NCI-H146 treated with DMSO at 0.1 percent for 48 hours (cell line): ENCODE results near the gene ZBTB1.
"Not testable (repeated sequence)": the region's sequence is repeated elsewhere in the genome, so short reads cannot be mapped to it uniquely, and the experiment has no call there.

Experiments used
- DNase-seq: peaks from one replicate; lab custom pipeline; 2025; ENCODE audit not compliant: unreplicated experiment; lab: John Stamatoyannopoulos, UW

The ZBTB1 gene

GRCh38 chr14:64522591-64523355 lies 18.2 kb downstream of the ZBTB1 start:
- no peak for DNase-seq

GRCh38 chr14:64525354-64525753 lies 20.8 kb downstream of the ZBTB1 start:
- no peak for DNase-seq

GRCh38 chr14:64531567-64531966 lies 27.0 kb downstream of the ZBTB1 start:
- no peak for DNase-seq

- DNase-seq: no peak
Observed at GRCh38 chr14:64536488-64537245, 32.1 kb downstream of the ZBTB1 start.

GRCh38 chr14:64540208-64541202 lies 35.9 kb downstream of the ZBTB1 start, which contains the start of gene HSPA2:
Gene HSPA2 (plus strand): TSS chr14:64540741. CDS start chr14:64540850, 109 bp downstream.
- no peak for DNase-seq

GRCh38 chr14:64541261-64541971 lies 36.8 kb downstream of the ZBTB1 start:
- DNase-seq: no peak

GRCh38 chr14:64541972-64542835 lies 37.6 kb downstream of the ZBTB1 start:
- DNase-seq: no peak

- no peak for DNase-seq
Observed at GRCh38 chr14:64542836-64543201, 38.2 kb downstream of the ZBTB1 start.

- no peak for DNase-seq
Observed at GRCh38 chr14:64544607-64545312, 40.2 kb downstream of the ZBTB1 start.

GRCh38 chr14:64549016-64549415 lies 44.4 kb downstream of the ZBTB1 start:
- DNase-seq: no peak

- peak; percentile 77 for DNase-seq
Observed at GRCh38 chr14:64549791-64550620, 45.4 kb downstream of the ZBTB1 start, which contains the start of gene PPP1R36. Gene PPP1R36 (plus strand): TSS chr14:64549961. CDS start chr14:64549998, 37 bp downstream.

GRCh38 chr14:64550621-64551333 lies 46.2 kb downstream of the ZBTB1 start:
- DNase-seq: peak; percentile 27

GRCh38 chr14:64554556-64554955 lies 50.0 kb downstream of the ZBTB1 start:
- DNase-seq: no peak

GRCh38 chr14:64556526-64556925 lies 52.0 kb downstream of the ZBTB1 start:
- DNase-seq: no peak

- not testable (repeated sequence) for DNase-seq
Observed at GRCh38 chr14:64558216-64558615, 53.6 kb downstream of the ZBTB1 start.

GRCh38 chr14:64561631-64562030 lies 57.1 kb downstream of the ZBTB1 start:
- DNase-seq: no peak

- no peak for DNase-seq
Observed at GRCh38 chr14:64562436-64562835, 57.9 kb downstream of the ZBTB1 start.
